SU-DHL-6 (cell line): ENCODE data around the gene SPIRE2.

Experiments used
- H2AFZ ChIP-seq: fragments of 200-600 bp; sonication (generic); 2 replicates; pipeline ENCODE4 v1.6.1; 2014; ENCODE audit warnings: low read depth, mild to moderate bottlenecking, moderate library complexity, mixed read lengths, antibody characterized with exemption, low read length; ENCODE audit not compliant: severe bottlenecking
- H3F3A ChIP-seq: fragments of 200-600 bp; shearing (Covaris generic); 2 replicates; pipeline ENCODE4 v1.6.0; 2016; ENCODE audit warnings: antibody characterized with exemption, mild to moderate bottlenecking; ENCODE audit not compliant: insufficient read depth
- H3K27ac ChIP-seq: fragments of 200-600 bp; sonication (generic); 2 replicates; pipeline ENCODE4 v1.5.1; 2016; ENCODE audit warnings: low read depth, mild to moderate bottlenecking, low read length, moderate library complexity, mixed read lengths
- H3K27me3 ChIP-seq: fragments of 200-600 bp; sonication (generic), shearing (Covaris generic); 2 replicates; pipeline ENCODE4 v1.6.0; 2014; ENCODE audit warnings: mild to moderate bottlenecking, low read length
- H3K36me3 ChIP-seq: fragments of 200-600 bp; sonication (generic); 2 replicates; pipeline ENCODE4 v1.6.1; 2014; ENCODE audit warnings: mild to moderate bottlenecking, low read length, mixed read lengths
- H3K4me2 ChIP-seq: fragments of 300-600, 200-600 bp; shearing (Covaris generic), sonication (generic); 2 replicates; pipeline ENCODE4 v1.6.0; 2014; ENCODE audit warnings: low read length, low read depth, mild to moderate bottlenecking; ENCODE audit not compliant: poor library complexity, severe bottlenecking
- H3K4me3 ChIP-seq: fragments of 200-600 bp; sonication (generic); 2 replicates; pipeline ENCODE4 v1.5.1; 2014; ENCODE audit warnings: antibody characterized with exemption, low read length, mild to moderate bottlenecking, mixed read lengths; ENCODE audit not compliant: insufficient read depth, poor library complexity, severe bottlenecking
- H3K79me2 ChIP-seq: fragments of 200-600 bp; sonication (generic); 2 replicates; pipeline ENCODE4 v1.6.1; 2014; ENCODE audit warnings: mild to moderate bottlenecking, low read length, moderate library complexity; ENCODE audit not compliant: insufficient read depth
- H3K9ac ChIP-seq: fragments of 200-600 bp; sonication (generic); 2 replicates; pipeline ENCODE4 v1.7.0; 2014; ENCODE audit warnings: mild to moderate bottlenecking, low read length
- H3K9me2 ChIP-seq: fragments of 200-600 bp; sonication (generic); replicated peaks from 2 replicates; pipeline ENCODE4 v1.6.1; 2014; ENCODE audit warnings: low read length; ENCODE audit not compliant: insufficient read depth
- H3K9me3 ChIP-seq: fragments of 200-600 bp; sonication (generic); 2 replicates; pipeline ENCODE4 v1.6.1; 2014; ENCODE audit warnings: low read length, mixed read lengths; ENCODE audit not compliant: insufficient read depth
- H4K20me1 ChIP-seq: fragments of 200-600 bp; sonication (generic); 2 replicates; pipeline ENCODE4 v1.6.1; 2014; ENCODE audit warnings: low read depth, mild to moderate bottlenecking, antibody characterized with exemption, low read length, moderate library complexity, mixed read lengths
- EZH2phosphoT487 ChIP-seq: fragments of 200-600 bp; sonication (generic), shearing (Covaris generic); conservative IDR thresholded peaks from 2 replicates; pipeline ENCODE4 v1.6.1; 2018; ENCODE audit warnings: mild to moderate bottlenecking, antibody characterized with exemption, low read length, moderate library complexity, mixed read lengths
- TF ChIP-seq, protein P1 (sequence below): fragments of 200-600 bp; sonication (generic); IDR thresholded peaks from one replicate; pipeline ENCODE4 v1.5.1; 2017; ENCODE audit warnings: antibody characterized with exemption, mild to moderate bottlenecking, low read length, moderate library complexity; ENCODE audit not compliant: insufficient read depth, poor library complexity, severe bottlenecking

The SPIRE2 gene

DNA sequence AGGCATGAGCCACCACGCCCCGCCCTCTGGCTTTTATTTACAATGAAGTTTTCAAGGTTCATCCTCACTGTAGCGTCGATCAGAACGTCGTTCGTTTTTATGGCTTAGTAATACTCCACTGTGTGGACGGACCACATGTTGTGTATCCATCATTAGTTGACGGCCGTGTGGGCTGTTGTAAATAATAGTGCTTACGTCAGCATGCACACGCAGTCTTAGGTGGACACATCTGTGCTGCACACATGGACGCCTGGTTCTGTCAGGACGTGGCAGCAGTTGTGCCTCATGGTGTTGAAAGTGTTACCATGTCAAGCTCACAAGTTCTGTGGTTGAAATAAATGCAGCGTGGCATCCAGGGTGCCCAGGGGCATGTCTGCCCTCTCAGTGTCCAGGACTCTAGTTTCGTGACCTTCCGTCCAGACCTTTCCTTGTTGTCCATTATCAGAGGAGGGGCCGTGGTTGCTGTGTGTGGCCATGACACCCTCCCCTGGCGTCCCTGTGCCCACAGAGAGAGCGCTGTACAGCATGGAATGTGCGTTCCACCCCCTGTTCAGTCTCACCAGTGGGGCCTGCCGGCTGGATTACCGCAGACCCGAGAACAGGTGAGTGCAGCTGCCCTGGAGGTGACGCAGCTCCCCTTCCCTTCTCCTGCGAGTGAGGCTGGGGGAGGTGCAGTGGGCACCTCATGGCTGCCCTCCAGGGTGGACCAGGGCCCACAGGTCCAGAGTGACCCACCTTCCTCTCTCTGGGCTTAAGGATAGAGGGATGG, 67.4 kb downstream of the SPIRE2 start:
- H3K27ac ChIP-seq: no peak overlapping the region
- 0 out of 2 replicates have a peak, but pooled peaks cover 3% of the 10 kb centered on the region for H3K79me2 ChIP-seq
- no peaks in the 10 kb centered on the region for H3K9me3 ChIP-seq
- H3F3A ChIP-seq: no peaks in the 10 kb centered on the region
- TF ChIP-seq EZH2phosphoT487: no peak
- TF ChIP-seq, protein P1, sequence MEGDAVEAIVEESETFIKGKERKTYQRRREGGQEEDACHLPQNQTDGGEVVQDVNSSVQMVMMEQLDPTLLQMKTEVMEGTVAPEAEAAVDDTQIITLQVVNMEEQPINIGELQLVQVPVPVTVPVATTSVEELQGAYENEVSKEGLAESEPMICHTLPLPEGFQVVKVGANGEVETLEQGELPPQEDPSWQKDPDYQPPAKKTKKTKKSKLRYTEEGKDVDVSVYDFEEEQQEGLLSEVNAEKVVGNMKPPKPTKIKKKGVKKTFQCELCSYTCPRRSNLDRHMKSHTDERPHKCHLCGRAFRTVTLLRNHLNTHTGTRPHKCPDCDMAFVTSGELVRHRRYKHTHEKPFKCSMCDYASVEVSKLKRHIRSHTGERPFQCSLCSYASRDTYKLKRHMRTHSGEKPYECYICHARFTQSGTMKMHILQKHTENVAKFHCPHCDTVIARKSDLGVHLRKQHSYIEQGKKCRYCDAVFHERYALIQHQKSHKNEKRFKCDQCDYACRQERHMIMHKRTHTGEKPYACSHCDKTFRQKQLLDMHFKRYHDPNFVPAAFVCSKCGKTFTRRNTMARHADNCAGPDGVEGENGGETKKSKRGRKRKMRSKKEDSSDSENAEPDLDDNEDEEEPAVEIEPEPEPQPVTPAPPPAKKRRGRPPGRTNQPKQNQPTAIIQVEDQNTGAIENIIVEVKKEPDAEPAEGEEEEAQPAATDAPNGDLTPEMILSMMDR: no peak
- H3K9me2 ChIP-seq: no peaks in the 10 kb centered on the region
- H4K20me1 ChIP-seq: no peaks in the 10 kb centered on the region
- H2AFZ ChIP-seq: no peak overlapping the region
- peaks cover 3% of the 10 kb centered on the region; the same call in 1 of the 2 replicates for H3K36me3 ChIP-seq
- H3K4me3 ChIP-seq: no peak overlapping the region
- H3K9ac ChIP-seq: no peak overlapping the region
- H3K4me2 ChIP-seq: no peak overlapping the region
- H3K27me3 ChIP-seq: no peaks in the 10 kb centered on the region

DNA sequence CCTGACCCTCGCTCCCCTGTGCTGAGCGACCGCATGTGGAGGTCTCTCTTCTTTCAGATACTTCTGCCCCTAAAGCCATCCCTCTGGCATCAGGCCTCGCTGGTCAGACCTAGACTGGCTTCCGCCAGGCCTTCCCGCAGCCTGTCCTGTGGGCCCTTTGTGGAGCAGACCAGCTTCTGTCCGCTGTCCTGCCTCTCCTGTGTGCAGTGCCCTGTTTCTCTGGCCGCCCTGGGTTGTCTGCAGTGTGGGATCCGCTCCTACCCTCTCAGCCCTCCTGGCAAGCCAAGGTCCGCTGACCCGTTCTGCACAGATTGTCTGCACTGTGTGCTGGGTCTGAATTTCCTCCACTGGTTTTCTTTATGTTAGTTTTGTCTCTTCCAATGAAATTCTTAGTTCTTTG, 68.9 kb downstream of the SPIRE2 start:
- Histone ChIP-seq H4K20me1 (no peaks in the 10 kb centered on the region), H3K79me2 (0 out of 2 replicates have a peak, but pooled peaks cover 3% of the 10 kb centered on the region), H3K27ac (no peak overlapping the region), H3K9ac (no peak overlapping the region), H3F3A (no peaks in the 10 kb centered on the region), H2AFZ (no peak overlapping the region), H3K9me2 (no peaks in the 10 kb centered on the region), H3K4me2 (no peak overlapping the region), H3K27me3 (no peaks in the 10 kb centered on the region), H3K9me3 (no peaks in the 10 kb centered on the region), H3K4me3 (no peak overlapping the region), H3K36me3 (peaks cover 3% of the 10 kb centered on the region; the same call in 1 of the 2 replicates)
- TF ChIP-seq, protein P1: no peak
- no peak for TF ChIP-seq EZH2phosphoT487

DNA sequence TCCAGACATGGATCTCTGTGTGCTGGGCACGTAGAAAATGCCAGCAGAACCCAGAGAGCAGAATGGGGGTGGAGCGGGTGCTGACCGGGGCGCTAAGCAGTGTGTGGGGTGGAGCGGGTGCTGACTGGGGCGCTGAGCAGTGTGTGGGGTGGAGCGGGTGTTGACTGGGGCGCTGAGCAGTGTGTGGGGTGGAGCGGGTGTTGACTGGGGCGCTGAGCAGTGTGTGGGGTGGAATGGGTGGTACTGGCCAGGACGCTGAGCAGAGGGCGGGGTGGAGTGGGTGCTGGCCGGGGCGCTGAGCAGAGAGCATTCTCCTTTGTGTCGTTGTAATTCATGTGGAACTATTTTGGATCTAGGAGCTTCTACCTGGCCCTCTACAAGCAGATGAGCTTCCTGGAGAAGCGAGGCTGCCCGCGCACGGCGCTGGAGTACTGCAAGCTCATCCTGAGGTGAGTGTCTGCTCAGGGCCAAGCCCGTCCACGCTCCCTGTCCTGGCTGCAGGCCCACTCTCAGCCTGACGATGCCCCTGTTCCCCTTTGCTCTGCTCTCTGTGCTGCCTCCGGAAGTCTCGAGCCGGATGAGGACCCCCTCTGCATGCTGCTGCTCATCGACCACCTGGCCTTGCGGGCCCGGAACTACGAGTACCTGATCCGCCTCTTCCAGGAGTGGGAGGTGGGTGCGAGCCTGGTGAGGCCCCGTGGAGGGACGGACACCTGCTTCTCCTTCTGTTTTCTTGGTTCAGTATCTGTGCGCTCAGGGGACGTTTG, 70.1 kb downstream of the SPIRE2 start:
- Histone ChIP-seq H3K27me3 (no peaks in the 10 kb centered on the region), H3K9me3 (no peaks in the 10 kb centered on the region), H3K9ac (no peak overlapping the region), H2AFZ (no peak overlapping the region), H3F3A (no peaks in the 10 kb centered on the region), H4K20me1 (no peaks in the 10 kb centered on the region), H3K27ac (no peak overlapping the region), H3K79me2 (0 out of 2 replicates have a peak, but pooled peaks cover 3% of the 10 kb centered on the region), H3K36me3 (peaks cover 3% of the 10 kb centered on the region; the same call in 1 of the 2 replicates), H3K9me2 (no peaks in the 10 kb centered on the region), H3K4me2 (no peak overlapping the region), H3K4me3 (no peak overlapping the region)
- TF ChIP-seq EZH2phosphoT487: no peak
- TF ChIP-seq, protein P1: no peak
